ENCODE results near the gene TRAF2.

DNA sequence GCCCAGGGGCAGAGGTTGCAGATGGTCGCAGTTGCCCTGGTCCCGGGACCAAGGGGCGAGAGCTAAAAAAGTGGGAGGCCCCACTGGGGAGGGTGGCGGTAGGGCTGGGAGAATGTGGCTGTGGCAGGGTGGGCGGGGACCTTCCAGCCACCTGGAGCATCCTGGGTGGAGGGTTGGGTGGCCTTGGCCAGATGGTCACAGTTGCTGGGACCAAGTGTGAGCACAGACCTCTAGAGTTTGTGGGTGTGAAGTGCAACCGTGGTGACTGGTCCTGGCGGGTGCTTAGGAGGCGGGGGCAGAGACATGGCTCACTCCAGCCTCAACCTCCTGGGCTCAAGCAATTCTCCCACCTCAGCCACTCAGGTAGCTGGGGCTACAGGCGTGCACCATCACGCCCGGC is 5.7 kb upstream of the TRAF2 start:
- TF ChIP-seq CTCF (IDR thresholded peaks at IDR 0.05; ENCODE audit: low read depth, low read length) (no peak), EZH2phosphoT487 (IDR thresholded peaks at IDR 0.05; ENCODE audit: low read depth) (no peak)
